ENCODE data around the gene MLLT10.

- no peak for TF ChIP-seq CTCF (IDR thresholded peaks at IDR 0.05)
- TF ChIP-seq POLR2A (IDR thresholded peaks at IDR 0.05): no peak
Measured at GRCh38 chr10:21742740-21743412, 208.8 kb downstream of the MLLT10 start.

Data from thyroid gland (tissue), 4 donors.